Measurements from ENCODE around the gene COL10A1. TPM values are rescaled to one million over a fixed set of nuclear protein-coding genes. Genes with fewer than 3 reads are reported as not detected.

The COL10A1 gene
- total RNA-seq, 1 donor from 2014 or later, result not detected

DNA sequence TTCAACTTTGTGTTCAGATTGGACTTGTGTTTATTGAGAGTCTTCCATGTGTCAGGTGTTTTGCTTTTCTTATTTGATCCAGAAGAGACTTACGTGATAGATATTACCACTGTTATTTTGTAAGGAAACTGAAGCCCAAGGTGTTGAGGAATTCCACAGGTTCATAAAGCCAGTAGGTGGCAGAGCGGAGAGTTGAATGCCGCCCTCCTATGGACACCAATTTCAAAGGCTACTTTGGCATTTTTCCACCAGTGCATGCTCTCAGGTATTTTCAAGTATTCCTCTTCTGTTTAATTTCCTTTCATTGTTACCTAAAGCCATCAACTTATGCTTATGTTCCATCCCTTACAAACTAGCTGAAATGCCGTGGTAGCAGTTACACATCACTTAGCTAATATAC lies 14.0 kb upstream of the COL10A1 start:
- TF ChIP-seq, protein P1, sequence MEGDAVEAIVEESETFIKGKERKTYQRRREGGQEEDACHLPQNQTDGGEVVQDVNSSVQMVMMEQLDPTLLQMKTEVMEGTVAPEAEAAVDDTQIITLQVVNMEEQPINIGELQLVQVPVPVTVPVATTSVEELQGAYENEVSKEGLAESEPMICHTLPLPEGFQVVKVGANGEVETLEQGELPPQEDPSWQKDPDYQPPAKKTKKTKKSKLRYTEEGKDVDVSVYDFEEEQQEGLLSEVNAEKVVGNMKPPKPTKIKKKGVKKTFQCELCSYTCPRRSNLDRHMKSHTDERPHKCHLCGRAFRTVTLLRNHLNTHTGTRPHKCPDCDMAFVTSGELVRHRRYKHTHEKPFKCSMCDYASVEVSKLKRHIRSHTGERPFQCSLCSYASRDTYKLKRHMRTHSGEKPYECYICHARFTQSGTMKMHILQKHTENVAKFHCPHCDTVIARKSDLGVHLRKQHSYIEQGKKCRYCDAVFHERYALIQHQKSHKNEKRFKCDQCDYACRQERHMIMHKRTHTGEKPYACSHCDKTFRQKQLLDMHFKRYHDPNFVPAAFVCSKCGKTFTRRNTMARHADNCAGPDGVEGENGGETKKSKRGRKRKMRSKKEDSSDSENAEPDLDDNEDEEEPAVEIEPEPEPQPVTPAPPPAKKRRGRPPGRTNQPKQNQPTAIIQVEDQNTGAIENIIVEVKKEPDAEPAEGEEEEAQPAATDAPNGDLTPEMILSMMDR (IDR thresholded peaks at IDR 0.05; ENCODE audit: insufficient read depth, low read length, poor library complexity, severe bottlenecking), result peak; percentile 11
- H3K36me3 ChIP-seq (ENCODE audit: control insufficient read depth, insufficient read depth, low read length), result no peaks in the 10 kb centered on the region
- no peaks in the 10 kb centered on the region for H3K27me3 ChIP-seq (ENCODE audit: control insufficient read depth, insufficient read depth, low read length)
- DNase-seq (ENCODE audit: low read depth), result no peak
- no peak overlapping the region for H3K4me3 ChIP-seq (ENCODE audit: low read depth, low read length)

DNA sequence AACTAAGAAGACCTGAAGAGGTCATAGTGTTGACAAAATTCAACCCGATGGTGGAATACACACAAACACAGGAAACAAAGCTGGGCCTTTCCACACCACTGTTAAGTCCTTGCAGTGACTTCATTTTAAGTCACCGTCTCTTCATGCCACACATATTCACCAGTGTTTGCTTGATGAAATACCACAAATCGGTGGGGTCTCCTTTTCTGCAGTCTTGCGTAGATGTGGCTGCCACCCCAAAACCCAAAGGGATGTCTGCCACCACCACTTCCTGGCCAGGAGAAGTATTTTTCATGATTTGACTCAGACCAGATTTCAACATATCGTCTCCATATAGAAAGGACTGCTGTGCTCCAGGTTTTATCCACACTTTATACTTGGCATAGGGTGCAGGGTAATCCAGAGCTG lies 11.0 kb upstream of the COL10A1 start:
- DNase-seq (ENCODE audit: low read depth), result no peak
- Histone ChIP-seq H3K4me3 (ENCODE audit: low read depth, low read length) (no peak overlapping the region), H3K36me3 (ENCODE audit: control insufficient read depth, insufficient read depth, low read length) (no peaks in the 10 kb centered on the region), H3K27me3 (ENCODE audit: control insufficient read depth, insufficient read depth, low read length) (no peaks in the 10 kb centered on the region)
- TF ChIP-seq, protein P1 (IDR thresholded peaks at IDR 0.05; ENCODE audit: insufficient read depth, low read length, poor library complexity, severe bottlenecking), result no peak

DNA sequence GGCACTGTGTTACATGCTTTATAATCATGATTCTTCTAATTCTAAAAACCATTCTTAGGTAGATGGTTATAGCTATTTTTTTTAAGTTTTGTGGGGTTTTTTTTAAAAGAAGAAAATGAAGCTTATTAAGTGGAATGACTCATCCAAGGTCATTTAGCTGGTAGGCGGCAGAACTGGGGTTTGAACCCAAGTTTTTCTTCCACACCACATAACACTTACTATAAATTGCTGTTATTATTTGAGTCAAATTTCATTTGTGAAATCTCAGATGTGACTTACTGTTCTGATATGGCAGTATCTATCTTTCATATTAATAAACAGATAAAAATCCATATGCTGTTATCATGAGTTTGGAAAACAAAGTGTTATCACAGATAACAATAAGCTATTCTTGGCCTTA lies 10.4 kb upstream of the COL10A1 start:
- TF ChIP-seq, protein P1 (IDR thresholded peaks at IDR 0.05; ENCODE audit: insufficient read depth, low read length, poor library complexity, severe bottlenecking), result no peak
- no peak for DNase-seq (ENCODE audit: low read depth)
- Histone ChIP-seq H3K4me3 (ENCODE audit: low read depth, low read length) (no peak overlapping the region), H3K27me3 (ENCODE audit: control insufficient read depth, insufficient read depth, low read length) (no peaks in the 10 kb centered on the region), H3K36me3 (ENCODE audit: control insufficient read depth, insufficient read depth, low read length) (no peaks in the 10 kb centered on the region)

DNA sequence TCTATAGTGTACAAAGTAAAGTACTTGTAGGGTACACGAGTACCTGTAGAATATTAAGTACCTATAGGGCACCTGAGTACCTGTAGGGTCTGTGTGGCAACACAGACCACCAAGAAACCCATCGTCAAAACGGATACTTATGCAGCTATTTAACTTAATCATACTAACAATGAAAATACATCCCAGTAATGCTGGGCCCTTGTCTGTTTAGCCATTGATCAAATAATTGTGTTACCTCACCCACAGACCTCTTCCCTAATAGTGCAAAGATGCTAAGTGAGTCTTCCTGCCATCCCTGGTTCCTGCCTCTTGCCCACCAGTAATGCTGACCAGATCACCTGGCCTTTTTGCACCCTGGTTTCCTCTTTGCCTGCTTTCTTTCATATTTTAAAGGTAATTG lies 7.5 kb upstream of the COL10A1 start:
- no peaks in the 10 kb centered on the region for H3K27me3 ChIP-seq (ENCODE audit: control insufficient read depth, insufficient read depth, low read length)
- TF ChIP-seq, protein P1 (IDR thresholded peaks at IDR 0.05; ENCODE audit: insufficient read depth, low read length, poor library complexity, severe bottlenecking), result no peak
- DNase-seq (ENCODE audit: low read depth), result no peak
- no peak overlapping the region for H3K4me3 ChIP-seq (ENCODE audit: low read depth, low read length)
- no peaks in the 10 kb centered on the region for H3K36me3 ChIP-seq (ENCODE audit: control insufficient read depth, insufficient read depth, low read length)

DNA sequence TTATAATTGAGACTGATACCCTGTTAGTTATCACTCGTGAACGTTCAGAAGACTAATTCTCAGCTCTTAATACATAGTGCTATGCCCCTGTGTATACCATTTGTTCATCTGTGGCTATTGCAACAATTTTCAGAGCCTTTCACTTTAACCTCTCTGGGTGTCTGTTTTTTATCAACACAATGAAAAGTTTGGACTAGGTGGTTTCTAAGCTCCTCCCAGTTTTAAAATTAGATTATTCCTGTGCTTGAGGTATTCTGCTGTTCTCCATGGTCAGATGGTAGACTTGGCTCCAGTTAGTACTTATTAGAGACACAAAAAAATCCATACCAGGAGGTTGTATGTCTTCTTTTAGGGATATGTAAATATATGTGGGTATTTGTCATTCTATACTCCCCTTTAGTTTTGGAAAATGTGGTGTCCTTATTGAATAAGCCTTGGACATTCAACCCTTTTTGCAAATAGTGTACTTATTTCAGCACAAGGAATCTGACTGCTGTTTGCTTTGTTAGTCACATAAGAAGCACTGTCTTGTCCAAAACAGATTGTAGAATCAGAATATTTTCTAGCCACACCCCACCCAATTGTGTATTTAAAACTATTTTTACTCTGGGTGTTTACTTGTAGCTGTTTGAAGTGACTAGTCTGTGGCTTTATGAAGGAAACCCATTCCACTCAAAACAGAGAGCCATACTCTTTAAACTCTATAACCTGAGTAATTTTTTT lies 2.0 kb upstream of the COL10A1 start:
- no peak for DNase-seq (ENCODE audit: low read depth)
- Histone ChIP-seq H3K27me3 (ENCODE audit: control insufficient read depth, insufficient read depth, low read length) (no peaks in the 10 kb centered on the region), H3K36me3 (ENCODE audit: control insufficient read depth, insufficient read depth, low read length) (no peaks in the 10 kb centered on the region), H3K4me3 (ENCODE audit: low read depth, low read length) (no peak overlapping the region)
- TF ChIP-seq, protein P1 (IDR thresholded peaks at IDR 0.05; ENCODE audit: insufficient read depth, low read length, poor library complexity, severe bottlenecking), result no peak

DNA sequence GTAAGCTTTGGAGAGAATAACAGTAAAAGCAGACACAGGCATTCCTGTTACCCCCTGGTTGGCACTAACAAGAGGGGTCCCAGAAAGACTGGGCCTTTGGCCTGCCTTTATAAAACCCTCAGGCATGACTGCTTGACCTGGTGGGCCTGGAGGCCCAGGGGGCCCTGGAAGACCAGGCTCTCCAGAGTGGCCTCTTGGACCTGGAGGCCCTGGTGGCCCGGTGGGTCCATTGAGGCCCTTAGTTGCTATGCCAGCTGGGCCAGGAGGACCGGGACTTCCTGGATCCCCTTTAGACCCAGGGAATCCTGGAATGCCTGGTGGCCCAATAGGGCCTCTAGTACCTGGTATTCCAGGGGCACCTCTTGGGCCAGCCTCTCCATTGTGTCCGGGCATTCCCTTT lies 5.5 kb downstream of the COL10A1 start:
- TF ChIP-seq, protein P1 (IDR thresholded peaks at IDR 0.05; ENCODE audit: insufficient read depth, low read length, poor library complexity, severe bottlenecking), result no peak
- no peak for DNase-seq (ENCODE audit: low read depth)
- H3K4me3 ChIP-seq (ENCODE audit: low read depth, low read length), result no peak overlapping the region
- H3K27me3 ChIP-seq (ENCODE audit: control insufficient read depth, insufficient read depth, low read length), result no peaks in the 10 kb centered on the region
- no peaks in the 10 kb centered on the region for H3K36me3 ChIP-seq (ENCODE audit: control insufficient read depth, insufficient read depth, low read length)

Measured in kidney epithelial cell (primary cell).